OCI-M2 (cell line): ENCODE measurements around the gene AGA.

Source experiments
- DNase-seq: peaks from one replicate; lab custom pipeline; 2025; ENCODE audit not compliant: unreplicated experiment; lab: John Stamatoyannopoulos, UW

Gene AGA

DNA sequence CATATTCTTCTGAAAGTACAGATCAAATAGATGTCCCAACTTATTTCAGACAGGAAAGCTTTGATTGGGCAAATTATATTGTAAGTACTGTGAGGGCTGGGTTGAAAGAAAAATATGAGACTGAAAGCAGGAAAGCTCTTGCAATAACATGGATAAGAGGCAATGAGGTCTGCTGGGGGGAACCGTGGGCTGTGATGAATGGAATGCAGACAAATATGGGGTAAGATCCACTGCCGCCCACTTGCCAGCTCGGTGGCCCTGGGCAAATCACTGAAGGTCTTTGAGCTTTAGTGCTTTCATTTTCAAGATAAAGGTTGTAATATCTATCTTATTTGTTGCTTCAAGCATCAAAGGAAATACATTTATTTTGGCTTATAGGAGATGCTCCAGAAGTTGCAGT lies 51.0 kb downstream of the AGA start:
- DNase-seq = no peak

DNA sequence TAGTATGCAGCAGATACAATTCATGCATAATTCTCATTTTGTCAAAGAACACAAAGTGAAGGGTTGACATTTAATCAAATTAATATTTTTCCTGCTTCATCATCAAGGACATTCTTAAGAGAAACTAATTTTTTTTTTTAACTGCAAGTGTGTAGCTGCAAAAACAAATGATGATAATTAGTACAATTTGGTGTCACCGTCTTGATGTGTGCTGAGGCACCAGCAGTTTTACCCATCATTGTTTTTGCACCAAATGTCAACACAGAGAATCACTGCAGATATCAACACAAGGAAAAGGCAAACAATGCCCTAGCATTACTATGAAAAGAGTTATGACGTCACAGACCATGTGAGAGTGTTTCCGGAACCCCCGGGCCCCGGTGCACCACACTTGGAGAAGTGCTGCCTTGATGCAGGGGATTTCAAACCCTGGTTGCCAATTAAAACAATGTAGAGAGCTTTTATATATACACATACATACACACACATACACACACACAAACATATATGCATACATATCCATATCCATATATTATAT lies 55.9 kb downstream of the AGA start:
- DNase-seq = no peak

GRCh38 chr4:177385576-177386277 lies 56.5 kb downstream of the AGA start:
- DNase-seq = no peak

- no peak for DNase-seq
Measured at GRCh38 chr4:177384856-177385397, 57.3 kb downstream of the AGA start.

DNA sequence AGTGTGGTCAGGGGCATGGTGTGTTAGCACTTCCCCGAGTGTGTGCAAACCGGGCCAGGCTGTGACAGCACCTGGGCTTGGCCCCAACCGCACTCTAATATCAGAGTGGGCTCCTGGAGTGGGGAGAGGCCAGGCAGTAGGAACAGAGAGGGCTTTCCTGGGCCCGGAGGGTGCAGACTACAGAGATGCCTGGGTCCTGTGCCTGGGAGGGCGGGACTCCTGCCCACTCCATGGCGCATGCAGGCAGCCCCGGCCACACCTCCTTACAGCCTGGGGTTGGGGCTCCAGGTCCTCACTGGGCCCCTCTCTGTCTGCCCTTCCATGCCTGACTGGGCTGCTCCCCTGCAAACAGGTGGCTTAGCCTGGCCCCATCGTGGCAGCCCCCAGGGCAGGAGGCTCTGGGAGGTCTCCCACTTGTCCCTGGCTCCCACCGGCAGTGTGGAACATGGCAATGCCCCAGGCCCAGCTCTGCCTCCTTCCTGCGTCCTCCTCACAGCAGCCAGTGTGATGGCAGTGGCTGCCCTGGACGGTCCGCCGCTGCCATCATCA lies 60.4 kb downstream of the AGA start:
- no peak for DNase-seq
